HepG2 (cell line): ENCODE measurements around the gene PHEX. TPM values are rescaled to one million over a fixed set of nuclear protein-coding genes. Genes with fewer than 3 reads are reported as not detected.

Experiments
- ATAC-seq: fragments of 200-7000 bp; cut with Tn5 transposase; 3 replicates; pipeline ENCODE4 v1.9.1; 2020; ENCODE audit warnings: mild to moderate bottlenecking, moderate library complexity
- BruUV-seq: library from RNA; stranded (reverse); fragments of 400-500 nt; replicated peaks from 2 replicates; lab custom pipeline; 2021; lab: Mats Ljungman, UMichigan
- CTCF ChIA-PET: fragments of 300-600 bp; formaldehyde crosslinking; extraction: SDS; loops from one replicate; lab custom pipeline; 2021; ENCODE audit warnings: low total read pairs, inconsistent platforms, low intra/inter-chr PET ratio; lab: Yijun Ruan, JAX
- POLR2A ChIA-PET: fragments of 350-600 bp; sonication (Branson Sonifier 250); formaldehyde crosslinking; loops from one replicate; lab custom pipeline; 2020; ENCODE audit warnings: antibody characterized with exemption, inconsistent platforms; lab: Yijun Ruan, JAX
- DNase-seq: peaks from one replicate; pipeline ENCODE4 v3.0.0-alpha.2; 2015; ENCODE audit warnings: low spot score
- FAIRE-seq: peaks from 3 replicates; lab custom pipeline; 2011; peaks lifted over from hg19 to GRCh38; lab: Jason Lieb, UNC
- H2AFZ ChIP-seq: one replicate; pipeline ENCODE4 v1.6.1; 2011; ENCODE audit warnings: low read length, inconsistent platforms
- H3K27ac ChIP-seq: fragments of 300-600 bp; 3 replicates; pipeline ENCODE4 v1.8.0; 2011; ENCODE audit warnings: mixed run types, mild to moderate bottlenecking, mixed read lengths, low read length, inconsistent platforms; ENCODE audit not compliant: insufficient read depth; ENCODE audit errors: extremely low read length
- H3K27me3 ChIP-seq, 2 experiments: fragments of 200-600 bp in 1 of 2; 2 replicates in 1 of 2; 3 replicates in 1 of 2; pipeline versions ENCODE4 v1.6.0 to v1.8.0; 2011; ENCODE audit warnings: low read length in 2 of 2, mild to moderate bottlenecking in 2 of 2, moderate library complexity in 2 of 2, inconsistent platforms in 1 of 2; ENCODE audit not compliant: insufficient read depth in 2 of 2, control insufficient read depth in 1 of 2
- H3K36me3 ChIP-seq, 2 experiments: fragments of 200-600 bp in 1 of 2; replicated peaks in 1 of 2; 2 replicates in 1 of 2; 3 replicates in 1 of 2; pipeline versions ENCODE4 v1.5.1 to v1.8.0; 2011; ENCODE audit warnings: low read length in 2 of 2, inconsistent platforms in 1 of 2; ENCODE audit not compliant: insufficient read depth in 2 of 2, control insufficient read depth in 1 of 2
- H3K4me1 ChIP-seq: 2 replicates; pipeline ENCODE4 v1.5.1; 2012; ENCODE audit warnings: low read length, inconsistent platforms; ENCODE audit not compliant: insufficient read depth
- H3K4me2 ChIP-seq: 2 replicates; pipeline ENCODE4 v1.6.0; 2011; ENCODE audit warnings: low read depth, low read length, inconsistent platforms
- H3K4me3 ChIP-seq, 3 experiments: fragments of 200-600 bp in 1 of 3; sonication (generic), shearing (Covaris generic) in 1 of 3; replicated peaks in 1 of 3; 2 replicates each; pipeline ENCODE4 v1.5.1; 2011 to 2016; ENCODE audit warnings: low read length in 3 of 3, inconsistent platforms in 2 of 3, low read depth in 2 of 3, mild to moderate bottlenecking in 2 of 3, control low read depth in 1 of 3, mixed read lengths in 1 of 3; ENCODE audit not compliant: insufficient read depth in 1 of 3
- H3K79me2 ChIP-seq: one replicate; pipeline ENCODE4 v1.6.1; 2011; ENCODE audit warnings: low read length, inconsistent platforms; ENCODE audit not compliant: insufficient read depth
- H3K9ac ChIP-seq: 2 replicates; pipeline ENCODE4 v1.6.0; 2011; ENCODE audit warnings: mild to moderate bottlenecking, low read depth, low read length, inconsistent platforms; ENCODE audit not compliant: insufficient read depth
- H3K9me3 ChIP-seq: 2 replicates; pipeline ENCODE4 v1.5.1; 2012; ENCODE audit warnings: mild to moderate bottlenecking, low read length
- H4K20me1 ChIP-seq: 2 replicates; pipeline ENCODE4 v1.6.0; 2011; ENCODE audit warnings: inconsistent platforms, mild to moderate bottlenecking, low read length, moderate library complexity; ENCODE audit not compliant: insufficient read depth
- ASH2L ChIP-seq: fragments of 300-600, 200-600 bp; sonication (generic); IDR thresholded peaks from 2 replicates; pipeline ENCODE4 v1.7.0; 2017; ENCODE audit warnings: low read depth, mild to moderate bottlenecking, moderate library complexity, mixed read lengths, low read length; ENCODE audit not compliant: insufficient read length
- ATRX ChIP-seq: sonication (generic); formaldehyde crosslinking; IDR thresholded peaks from 2 replicates; pipeline ENCODE4 v1.4.0; 2020; ENCODE audit warnings: missing genetic modification reagents, borderline replicate concordance
- FOXO1 ChIP-seq: sonication (generic); formaldehyde crosslinking; IDR thresholded peaks from 2 replicates; pipeline ENCODE4 v1.4.0; 2020; ENCODE audit warnings: missing genetic modification reagents
- GTF2F1 ChIP-seq: fragments of 150-350 bp; IDR thresholded peaks from 2 replicates; pipeline ENCODE4 v1.6.1; 2014; ENCODE audit warnings: low read length
- NKX3-1 ChIP-seq: sonication (generic); formaldehyde crosslinking; IDR thresholded peaks from 2 replicates; pipeline ENCODE4 v1.5.0; 2020; ENCODE audit warnings: missing genetic modification reagents
- TCF7 ChIP-seq: sonication (generic); IDR thresholded peaks from 2 replicates; pipeline ENCODE4 v1.6.1; 2016; ENCODE audit warnings: antibody characterized with exemption, low read depth
- ZNF510 ChIP-seq: sonication (generic); formaldehyde crosslinking; IDR thresholded peaks from 2 replicates; pipeline ENCODE4 v1.4.0; 2020; ENCODE audit warnings: low read depth, mild to moderate bottlenecking, missing genetic modification reagents
- ZNF678 ChIP-seq: sonication (generic); formaldehyde crosslinking; IDR thresholded peaks from 2 replicates; pipeline ENCODE4 v1.4.0; 2020; ENCODE audit warnings: mild to moderate bottlenecking, missing genetic modification reagents
- WGBS: methylation state at CpG from one replicate; pipeline ENCODE4 v1.1.6; 2017; ENCODE audit warnings: low lambda C conversion rate; 5-methylcytosine and 5-hydroxymethylcytosine counted together
- in situ Hi-C: cut with HindIII; loops from 2 replicates; pipeline ENCODE4 v1.10.0; 2017; ENCODE audit warnings: low pct_unique_long_range_greater_than_20kb; ENCODE audit not compliant: extremely low pct_ligation_motif_present
- intact Hi-C: fragments of 100-400 bp; cut with micrococcal nuclease; formaldehyde crosslinking; loops from one replicate; pipeline ENCODE4 v1.10.0; 2022; ENCODE audit not compliant: unreplicated experiment
- polyA plus RNA-seq, 8 experiments: library from polyadenylated mRNA; depleted of rRNA in 3 of 8; stranded (reverse) in 7 of 8; unstranded in 1 of 8; fragments of >200 nt; fragmentation: Illumina TruSeq in 4 of 8; extraction: Trizol in 4 of 8; gene quantifications; 2 replicates each; pipeline versions ENCODE4 v1.2.1 to v1.2.3, GENCODE V29; 2011 to 2016; ENCODE audit warnings: low read depth in 4 of 8, missing spikeins in 1 of 8, mixed read lengths in 1 of 8; ENCODE audit not compliant: insufficient read depth in 1 of 8
- total RNA-seq, 5 experiments: library from RNA; depleted of rRNA; stranded (reverse); fragments of >200 nt; fragmentation: Illumina TruSeq; extraction: Trizol; gene quantifications; 2 replicates each; pipeline ENCODE4 v1.2.3, GENCODE V29; 2016; ENCODE audit warnings: low read depth in 1 of 5
- TF ChIP-seq, protein P1 (sequence below): sonication (generic); formaldehyde crosslinking; IDR thresholded peaks from 2 replicates; pipeline ENCODE4 v1.9.0; 2021; ENCODE audit warnings: missing genetic modification reagents, borderline replicate concordance
- TF ChIP-seq, protein P2 (sequence below): sonication (generic); formaldehyde crosslinking; IDR thresholded peaks from 2 replicates; pipeline ENCODE4 v1.4.0; 2020; ENCODE audit warnings: missing genetic modification reagents
- TF ChIP-seq, protein P3 (sequence below): sonication (generic); formaldehyde crosslinking; IDR thresholded peaks from 2 replicates; pipeline ENCODE4 v1.5.0; 2020; ENCODE audit warnings: mild to moderate bottlenecking, missing genetic modification reagents, borderline replicate concordance

PHEX gene
- total and polyA plus RNA-seq, 2 of the 13 experiments (the other 11 are each of a cell fraction or from before 2014, with no cell fraction given), result 0.01 to 0.27 TPM

DNA sequence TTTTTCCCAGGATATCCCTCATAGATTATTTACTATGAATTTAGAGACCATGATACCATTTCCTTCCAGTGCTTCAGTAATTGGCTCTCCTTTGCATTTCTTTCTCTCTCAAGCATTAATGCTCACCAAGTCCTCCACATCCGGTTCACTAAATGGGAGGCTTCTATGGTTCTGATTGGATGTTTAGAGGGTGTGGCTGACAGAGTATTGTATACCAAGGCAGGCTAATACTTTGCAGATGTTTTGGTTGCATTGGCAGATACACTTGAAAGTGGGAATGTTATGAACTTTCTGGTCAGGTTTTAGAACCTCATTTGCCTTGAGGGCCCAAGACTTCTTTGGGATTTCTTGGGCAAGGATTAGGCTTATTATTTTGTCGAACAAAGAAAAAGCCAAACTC lies 264.7 kb downstream of the PHEX start:
- CTCF ChIA-PET, result no interaction called here
- Histone ChIP-seq H3K4me2 (no peak overlapping the region), H3K4me1 (no peaks in the 10 kb centered on the region), H3K4me3 (no peak overlapping the region), H4K20me1 (no peaks in the 10 kb centered on the region), H3K27me3 (no peaks in the 10 kb centered on the region), H2AFZ (no peak overlapping the region), H3K36me3 (no peaks in the 10 kb centered on the region), H3K9me3 (no peaks in the 10 kb centered on the region), H3K9ac (no peak overlapping the region), H3K27ac (no peak overlapping the region), H3K79me2 (no peaks in the 10 kb centered on the region)
- ATAC-seq (no peak), FAIRE-seq (no peak), DNase-seq (no peak)
- POLR2A ChIA-PET, result no interaction called here
- no TSS peak for BruUV-seq
- in situ Hi-C loops, result no loop called here
- intact Hi-C loops, result no loop called here
- 0% methylated on average over 2 of the region's 2 CpGs for WGBS
- no peak for TF ChIP-seq ATRX (CRISPR knock-in tag)
- no peak for TF ChIP-seq ZNF510 (CRISPR knock-in tag)
- TF ChIP-seq, protein P1, sequence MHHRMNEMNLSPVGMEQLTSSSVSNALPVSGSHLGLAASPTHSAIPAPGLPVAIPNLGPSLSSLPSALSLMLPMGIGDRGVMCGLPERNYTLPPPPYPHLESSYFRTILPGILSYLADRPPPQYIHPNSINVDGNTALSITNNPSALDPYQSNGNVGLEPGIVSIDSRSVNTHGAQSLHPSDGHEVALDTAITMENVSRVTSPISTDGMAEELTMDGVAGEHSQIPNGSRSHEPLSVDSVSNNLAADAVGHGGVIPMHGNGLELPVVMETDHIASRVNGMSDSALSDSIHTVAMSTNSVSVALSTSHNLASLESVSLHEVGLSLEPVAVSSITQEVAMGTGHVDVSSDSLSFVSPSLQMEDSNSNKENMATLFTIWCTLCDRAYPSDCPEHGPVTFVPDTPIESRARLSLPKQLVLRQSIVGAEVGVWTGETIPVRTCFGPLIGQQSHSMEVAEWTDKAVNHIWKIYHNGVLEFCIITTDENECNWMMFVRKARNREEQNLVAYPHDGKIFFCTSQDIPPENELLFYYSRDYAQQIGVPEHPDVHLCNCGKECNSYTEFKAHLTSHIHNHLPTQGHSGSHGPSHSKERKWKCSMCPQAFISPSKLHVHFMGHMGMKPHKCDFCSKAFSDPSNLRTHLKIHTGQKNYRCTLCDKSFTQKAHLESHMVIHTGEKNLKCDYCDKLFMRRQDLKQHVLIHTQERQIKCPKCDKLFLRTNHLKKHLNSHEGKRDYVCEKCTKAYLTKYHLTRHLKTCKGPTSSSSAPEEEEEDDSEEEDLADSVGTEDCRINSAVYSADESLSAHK (CRISPR knock-in tag), result no peak
- no peak for TF ChIP-seq ZNF678 (CRISPR knock-in tag)
- TF ChIP-seq, protein P2, sequence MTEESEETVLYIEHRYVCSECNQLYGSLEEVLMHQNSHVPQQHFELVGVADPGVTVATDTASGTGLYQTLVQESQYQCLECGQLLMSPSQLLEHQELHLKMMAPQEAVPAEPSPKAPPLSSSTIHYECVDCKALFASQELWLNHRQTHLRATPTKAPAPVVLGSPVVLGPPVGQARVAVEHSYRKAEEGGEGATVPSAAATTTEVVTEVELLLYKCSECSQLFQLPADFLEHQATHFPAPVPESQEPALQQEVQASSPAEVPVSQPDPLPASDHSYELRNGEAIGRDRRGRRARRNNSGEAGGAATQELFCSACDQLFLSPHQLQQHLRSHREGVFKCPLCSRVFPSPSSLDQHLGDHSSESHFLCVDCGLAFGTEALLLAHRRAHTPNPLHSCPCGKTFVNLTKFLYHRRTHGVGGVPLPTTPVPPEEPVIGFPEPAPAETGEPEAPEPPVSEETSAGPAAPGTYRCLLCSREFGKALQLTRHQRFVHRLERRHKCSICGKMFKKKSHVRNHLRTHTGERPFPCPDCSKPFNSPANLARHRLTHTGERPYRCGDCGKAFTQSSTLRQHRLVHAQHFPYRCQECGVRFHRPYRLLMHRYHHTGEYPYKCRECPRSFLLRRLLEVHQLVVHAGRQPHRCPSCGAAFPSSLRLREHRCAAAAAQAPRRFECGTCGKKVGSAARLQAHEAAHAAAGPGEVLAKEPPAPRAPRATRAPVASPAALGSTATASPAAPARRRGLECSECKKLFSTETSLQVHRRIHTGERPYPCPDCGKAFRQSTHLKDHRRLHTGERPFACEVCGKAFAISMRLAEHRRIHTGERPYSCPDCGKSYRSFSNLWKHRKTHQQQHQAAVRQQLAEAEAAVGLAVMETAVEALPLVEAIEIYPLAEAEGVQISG (CRISPR knock-in tag), result no peak
- TF ChIP-seq, protein P3, sequence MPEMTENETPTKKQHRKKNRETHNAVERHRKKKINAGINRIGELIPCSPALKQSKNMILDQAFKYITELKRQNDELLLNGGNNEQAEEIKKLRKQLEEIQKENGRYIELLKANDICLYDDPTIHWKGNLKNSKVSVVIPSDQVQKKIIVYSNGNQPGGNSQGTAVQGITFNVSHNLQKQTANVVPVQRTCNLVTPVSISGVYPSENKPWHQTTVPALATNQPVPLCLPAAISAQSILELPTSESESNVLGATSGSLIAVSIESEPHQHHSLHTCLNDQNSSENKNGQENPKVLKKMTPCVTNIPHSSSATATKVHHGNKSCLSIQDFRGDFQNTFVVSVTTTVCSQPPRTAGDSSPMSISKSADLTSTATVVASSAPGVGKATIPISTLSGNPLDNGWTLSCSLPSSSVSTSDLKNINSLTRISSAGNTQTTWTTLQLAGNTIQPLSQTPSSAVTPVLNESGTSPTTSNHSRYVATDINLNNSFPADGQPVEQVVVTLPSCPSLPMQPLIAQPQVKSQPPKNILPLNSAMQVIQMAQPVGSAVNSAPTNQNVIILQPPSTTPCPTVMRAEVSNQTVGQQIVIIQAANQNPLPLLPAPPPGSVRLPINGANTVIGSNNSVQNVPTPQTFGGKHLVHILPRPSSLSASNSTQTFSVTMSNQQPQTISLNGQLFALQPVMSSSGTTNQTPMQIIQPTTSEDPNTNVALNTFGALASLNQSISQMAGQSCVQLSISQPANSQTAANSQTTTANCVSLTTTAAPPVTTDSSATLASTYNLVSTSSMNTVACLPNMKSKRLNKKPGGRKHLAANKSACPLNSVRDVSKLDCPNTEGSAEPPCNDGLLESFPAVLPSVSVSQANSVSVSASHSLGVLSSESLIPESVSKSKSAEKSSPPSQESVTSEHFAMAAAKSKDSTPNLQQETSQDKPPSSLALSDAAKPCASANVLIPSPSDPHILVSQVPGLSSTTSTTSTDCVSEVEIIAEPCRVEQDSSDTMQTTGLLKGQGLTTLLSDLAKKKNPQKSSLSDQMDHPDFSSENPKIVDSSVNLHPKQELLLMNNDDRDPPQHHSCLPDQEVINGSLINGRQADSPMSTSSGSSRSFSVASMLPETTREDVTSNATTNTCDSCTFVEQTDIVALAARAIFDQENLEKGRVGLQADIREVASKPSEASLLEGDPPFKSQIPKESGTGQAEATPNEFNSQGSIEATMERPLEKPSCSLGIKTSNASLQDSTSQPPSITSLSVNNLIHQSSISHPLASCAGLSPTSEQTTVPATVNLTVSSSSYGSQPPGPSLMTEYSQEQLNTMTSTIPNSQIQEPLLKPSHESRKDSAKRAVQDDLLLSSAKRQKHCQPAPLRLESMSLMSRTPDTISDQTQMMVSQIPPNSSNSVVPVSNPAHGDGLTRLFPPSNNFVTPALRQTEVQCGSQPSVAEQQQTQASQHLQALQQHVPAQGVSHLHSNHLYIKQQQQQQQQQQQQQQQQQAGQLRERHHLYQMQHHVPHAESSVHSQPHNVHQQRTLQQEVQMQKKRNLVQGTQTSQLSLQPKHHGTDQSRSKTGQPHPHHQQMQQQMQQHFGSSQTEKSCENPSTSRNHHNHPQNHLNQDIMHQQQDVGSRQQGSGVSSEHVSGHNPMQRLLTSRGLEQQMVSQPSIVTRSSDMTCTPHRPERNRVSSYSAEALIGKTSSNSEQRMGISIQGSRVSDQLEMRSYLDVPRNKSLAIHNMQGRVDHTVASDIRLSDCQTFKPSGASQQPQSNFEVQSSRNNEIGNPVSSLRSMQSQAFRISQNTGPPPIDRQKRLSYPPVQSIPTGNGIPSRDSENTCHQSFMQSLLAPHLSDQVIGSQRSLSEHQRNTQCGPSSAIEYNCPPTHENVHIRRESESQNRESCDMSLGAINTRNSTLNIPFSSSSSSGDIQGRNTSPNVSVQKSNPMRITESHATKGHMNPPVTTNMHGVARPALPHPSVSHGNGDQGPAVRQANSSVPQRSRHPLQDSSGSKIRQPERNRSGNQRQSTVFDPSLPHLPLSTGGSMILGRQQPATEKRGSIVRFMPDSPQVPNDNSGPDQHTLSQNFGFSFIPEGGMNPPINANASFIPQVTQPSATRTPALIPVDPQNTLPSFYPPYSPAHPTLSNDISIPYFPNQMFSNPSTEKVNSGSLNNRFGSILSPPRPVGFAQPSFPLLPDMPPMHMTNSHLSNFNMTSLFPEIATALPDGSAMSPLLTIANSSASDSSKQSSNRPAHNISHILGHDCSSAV (CRISPR knock-in tag), result no peak
- no peak for TF ChIP-seq ASH2L
- TF ChIP-seq TCF7, result no peak
- no peak for TF ChIP-seq GTF2F1
- TF ChIP-seq NKX3-1 (CRISPR knock-in tag), result no peak
- no peak for TF ChIP-seq FOXO1 (CRISPR knock-in tag)
